ENCODE measurements around the gene E2F8.
A peak's percentile ranks its signal among the peaks of the same experiment; 100 is the strongest.

E2F8 gene

GRCh38 chr11:19201737-19202605, 38.8 kb downstream of the E2F8 start, which contains the start of gene CSRP3:
Gene CSRP3 (minus strand): TSS chr11:19201983. CDS start chr11:19192448, 9,535 bp downstream.
- ChIA-PET CTCF (interaction anchor here (1.5 kb wide), 1 partner anchor 131 kb away, joined by 5 read pairs; no protein-coding TSS in a partner anchor), POLR2A (ENCODE audit: low non-redundant PET) (no interaction called here)
- no peak for DNase-seq (ENCODE audit: low spot score)
- H3K27ac ChIP-seq = no peak within 1 kb of the TSS; the same call in 1 of the 2 replicates
- TF ChIP-seq, protein P1, sequence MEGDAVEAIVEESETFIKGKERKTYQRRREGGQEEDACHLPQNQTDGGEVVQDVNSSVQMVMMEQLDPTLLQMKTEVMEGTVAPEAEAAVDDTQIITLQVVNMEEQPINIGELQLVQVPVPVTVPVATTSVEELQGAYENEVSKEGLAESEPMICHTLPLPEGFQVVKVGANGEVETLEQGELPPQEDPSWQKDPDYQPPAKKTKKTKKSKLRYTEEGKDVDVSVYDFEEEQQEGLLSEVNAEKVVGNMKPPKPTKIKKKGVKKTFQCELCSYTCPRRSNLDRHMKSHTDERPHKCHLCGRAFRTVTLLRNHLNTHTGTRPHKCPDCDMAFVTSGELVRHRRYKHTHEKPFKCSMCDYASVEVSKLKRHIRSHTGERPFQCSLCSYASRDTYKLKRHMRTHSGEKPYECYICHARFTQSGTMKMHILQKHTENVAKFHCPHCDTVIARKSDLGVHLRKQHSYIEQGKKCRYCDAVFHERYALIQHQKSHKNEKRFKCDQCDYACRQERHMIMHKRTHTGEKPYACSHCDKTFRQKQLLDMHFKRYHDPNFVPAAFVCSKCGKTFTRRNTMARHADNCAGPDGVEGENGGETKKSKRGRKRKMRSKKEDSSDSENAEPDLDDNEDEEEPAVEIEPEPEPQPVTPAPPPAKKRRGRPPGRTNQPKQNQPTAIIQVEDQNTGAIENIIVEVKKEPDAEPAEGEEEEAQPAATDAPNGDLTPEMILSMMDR (conservative IDR thresholded peaks at IDR 0.05; ENCODE audit: low read depth) = no peak

DNA sequence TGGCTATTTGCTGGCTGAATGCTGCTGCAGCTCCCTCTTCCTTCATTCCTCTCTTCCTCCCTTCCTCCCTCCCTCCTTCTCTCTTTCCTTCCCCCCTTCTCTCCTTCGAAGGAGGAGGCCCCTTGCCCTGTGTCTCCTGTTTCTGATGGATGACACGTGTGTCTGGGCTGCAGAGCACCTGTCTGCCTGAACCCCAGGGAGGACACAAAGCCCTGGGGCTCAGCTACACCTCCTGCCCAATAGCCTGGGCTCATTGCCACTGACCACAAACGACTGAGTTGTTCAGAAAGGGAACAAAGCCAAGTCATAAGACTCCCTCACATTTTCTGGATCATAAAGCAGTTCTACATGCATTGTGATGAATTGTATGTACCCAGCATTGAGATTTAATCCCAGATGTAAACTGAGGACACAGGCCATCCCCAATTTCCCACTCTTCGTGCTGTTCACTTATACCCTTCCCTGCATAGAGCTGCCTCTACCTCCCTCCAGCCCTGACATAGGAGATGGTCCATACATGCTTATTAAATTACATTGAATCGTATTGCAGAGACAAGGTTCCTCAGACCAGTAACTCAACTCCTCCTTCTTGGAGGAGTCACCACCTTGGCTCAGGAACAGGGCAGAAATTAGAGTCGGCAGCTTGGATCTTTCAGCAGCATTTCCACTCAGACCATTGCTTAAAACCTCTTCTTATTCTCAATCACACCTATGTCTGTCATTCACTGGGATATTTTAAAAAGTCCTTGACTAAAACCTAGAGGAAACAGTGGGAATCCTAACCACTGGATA, 40.1 kb downstream of the E2F8 start:
- TF ChIP-seq, protein P1 (conservative IDR thresholded peaks at IDR 0.05; ENCODE audit: low read depth) = no peak
- peak; percentile 71 for DNase-seq (ENCODE audit: low spot score)
- H3K27ac ChIP-seq = peak overlapping the region; percentile 63
- ChIA-PET CTCF (interaction anchor here (1.5 kb wide), 1 partner anchor 130 kb away, joined by 5 read pairs; no protein-coding TSS in a partner anchor), POLR2A (ENCODE audit: low non-redundant PET) (no interaction called here)

DNA sequence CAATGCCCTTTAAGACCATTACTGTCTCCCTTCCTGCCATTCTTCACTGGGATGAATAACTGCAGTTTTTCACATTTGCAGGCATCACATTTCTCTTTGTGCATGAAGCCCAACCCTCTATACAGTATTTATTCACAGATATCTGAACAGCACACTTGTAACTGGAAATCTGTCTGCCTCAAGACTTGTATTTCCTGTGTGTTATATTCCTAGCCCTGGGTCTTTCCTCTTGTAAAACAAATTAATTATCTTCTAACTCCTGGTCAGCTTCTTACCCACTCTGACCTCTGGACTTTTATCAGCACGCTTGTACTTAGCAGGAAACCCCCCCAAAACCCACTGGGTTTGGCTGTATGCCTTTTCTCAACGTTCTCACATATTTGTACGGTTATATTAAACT, 41.0 kb downstream of the E2F8 start:
- ChIA-PET POLR2A (ENCODE audit: low non-redundant PET) (no interaction called here), CTCF (no interaction called here)
- TF ChIP-seq, protein P1 (conservative IDR thresholded peaks at IDR 0.05; ENCODE audit: low read depth) = no peak
- no peak for DNase-seq (ENCODE audit: low spot score)
- no peak overlapping the region for H3K27ac ChIP-seq

GRCh38 chr11:19199048-19199447, 41.7 kb downstream of the E2F8 start:
- ChIA-PET POLR2A (ENCODE audit: low non-redundant PET) (no interaction called here), CTCF (no interaction called here)
- H3K27ac ChIP-seq = no peak overlapping the region
- DNase-seq (ENCODE audit: low spot score) = no peak
- TF ChIP-seq, protein P1 (conservative IDR thresholded peaks at IDR 0.05; ENCODE audit: low read depth) = no peak

DNA sequence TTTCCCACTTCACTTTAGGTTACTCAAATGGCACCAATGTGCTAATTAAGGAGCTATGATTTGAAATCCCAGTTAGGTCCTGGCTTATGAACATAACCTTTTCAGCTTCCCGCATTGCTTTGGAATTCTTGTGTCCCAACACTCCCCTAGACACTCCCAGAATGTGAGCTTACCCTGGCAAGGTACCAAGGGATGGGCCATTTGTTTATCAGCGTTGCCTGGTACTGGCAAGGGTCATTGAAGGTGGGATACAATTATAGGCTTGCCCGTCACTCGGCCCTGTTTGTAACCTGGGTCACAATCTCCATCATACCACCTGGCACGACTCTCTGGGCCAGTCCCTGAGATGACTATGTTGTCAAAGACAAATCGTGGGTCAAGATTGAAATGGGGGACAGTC, 44.3 kb downstream of the E2F8 start:
- no peak overlapping the region for H3K27ac ChIP-seq
- peak; percentile 16 for DNase-seq (ENCODE audit: low spot score)
- ChIA-PET CTCF (interaction anchor here (0.7 kb wide), 1 partner anchor 20 kb away, joined by 3 read pairs; no protein-coding TSS in a partner anchor), POLR2A (ENCODE audit: low non-redundant PET) (no interaction called here)
- TF ChIP-seq, protein P1 (conservative IDR thresholded peaks at IDR 0.05; ENCODE audit: low read depth) = no peak

- no peak for DNase-seq (ENCODE audit: low spot score)
- POLR2A ChIA-PET (ENCODE audit: low non-redundant PET) = no interaction called here
- CTCF ChIA-PET = interaction anchor here (0.6 kb wide), 1 partner anchor 9 kb away, joined by 3 read pairs; no protein-coding TSS in a partner anchor
- H3K27ac ChIP-seq = no peak overlapping the region
- TF ChIP-seq, protein P1 (conservative IDR thresholded peaks at IDR 0.05; ENCODE audit: low read depth) = no peak
Observed at GRCh38 chr11:19194620-19195308, 46.0 kb downstream of the E2F8 start.

All from RWPE1 (cell line).